Fibroblast of villous mesenchyme (primary cell): Measurements from ENCODE around the gene SCPEP1. TPM values are rescaled to one million over a fixed set of nuclear protein-coding genes. Genes with fewer than 3 reads are reported as not detected.

Experiments
- DNase-seq: peaks from one replicate; pipeline ENCODE4 v3.0.0-alpha.2; 2010; ENCODE audit warnings: low read depth
- H3K4me3 ChIP-seq: 2 replicates; pipeline ENCODE4 v1.5.1; 2011; ENCODE audit warnings: low read depth, mild to moderate bottlenecking, low read length
- CTCF ChIP-seq: IDR thresholded peaks from 2 replicates; pipeline ENCODE4 v1.5.1; 2012; ENCODE audit warnings: low read depth, mild to moderate bottlenecking, low read length; ENCODE audit not compliant: insufficient read depth
- total RNA-seq: library from RNA; depleted of rRNA; stranded (reverse); fragments of >200 nt; gene quantifications from 2 replicates; pipeline ENCODE4 v1.2.3, GENCODE V29; 2012

The SCPEP1 gene
- total RNA-seq, 1 donor, result 36.7 TPM

- no peak for TF ChIP-seq CTCF
- no peak for DNase-seq
- no peak overlapping the region for H3K4me3 ChIP-seq
These were observed 54.4 kb downstream of the SCPEP1 start for GRCh38 chr17:57032343-57032742.

GRCh38 chr17:57033296-57033695, 55.4 kb downstream of the SCPEP1 start:
- no peak for DNase-seq
- no peak overlapping the region for H3K4me3 ChIP-seq
- no peak for TF ChIP-seq CTCF

GRCh38 chr17:57034807-57035754, 57.1 kb downstream of the SCPEP1 start:
- H3K4me3 ChIP-seq, result no peak overlapping the region
- DNase-seq, result no peak
- no peak for TF ChIP-seq CTCF

- no peak overlapping the region for H3K4me3 ChIP-seq
- TF ChIP-seq CTCF, result no peak
- DNase-seq, result no peak
These were observed 58.1 kb downstream of the SCPEP1 start for GRCh38 chr17:57035971-57036481.

- no peak for DNase-seq
- no peak overlapping the region for H3K4me3 ChIP-seq
- no peak for TF ChIP-seq CTCF
These were observed 59.5 kb downstream of the SCPEP1 start for GRCh38 chr17:57037411-57037810.

- no peak for TF ChIP-seq CTCF
- DNase-seq, result no peak
- H3K4me3 ChIP-seq, result no peak overlapping the region
These were observed 60.6 kb downstream of the SCPEP1 start for GRCh38 chr17:57038486-57038885.
